ENCODE measurements around the gene EBLN1. TPM values are rescaled to one million over a fixed set of nuclear protein-coding genes. Genes with fewer than 3 reads are reported as not detected.

The EBLN1 gene
- total RNA-seq, 3 donors from 2014 or later, result not detected

DNA sequence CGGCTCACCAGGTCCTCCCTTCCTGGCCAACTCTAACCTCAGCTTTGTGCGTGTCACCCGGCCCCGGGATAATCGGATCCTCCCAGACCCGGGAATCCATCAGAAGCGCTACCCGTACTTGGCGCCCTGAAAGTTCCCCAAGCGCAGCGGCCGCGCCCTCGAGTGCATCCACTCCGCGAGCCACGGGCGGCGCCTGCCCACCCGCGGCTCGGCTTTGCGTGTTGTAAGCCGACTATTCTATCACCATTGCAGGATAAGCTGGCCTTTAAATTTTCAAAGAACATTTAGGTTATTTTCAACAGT is 35.7 kb upstream of the EBLN1 start:
- no peaks in the 10 kb centered on the region for H3K9me3 ChIP-seq
- peak overlapping the region; percentile 72 to 93 (median 86) for H3K4me3 ChIP-seq
- H3K27ac ChIP-seq, result peak overlapping the region; percentile 94 to 97
- no peaks in the 10 kb centered on the region for H3K4me1 ChIP-seq
- TF ChIP-seq POLR2A (IDR thresholded peaks at IDR 0.05) (no peak), POLR2AphosphoS5 (IDR thresholded peaks at IDR 0.05) (no peak)
- TF ChIP-seq, protein P1, sequence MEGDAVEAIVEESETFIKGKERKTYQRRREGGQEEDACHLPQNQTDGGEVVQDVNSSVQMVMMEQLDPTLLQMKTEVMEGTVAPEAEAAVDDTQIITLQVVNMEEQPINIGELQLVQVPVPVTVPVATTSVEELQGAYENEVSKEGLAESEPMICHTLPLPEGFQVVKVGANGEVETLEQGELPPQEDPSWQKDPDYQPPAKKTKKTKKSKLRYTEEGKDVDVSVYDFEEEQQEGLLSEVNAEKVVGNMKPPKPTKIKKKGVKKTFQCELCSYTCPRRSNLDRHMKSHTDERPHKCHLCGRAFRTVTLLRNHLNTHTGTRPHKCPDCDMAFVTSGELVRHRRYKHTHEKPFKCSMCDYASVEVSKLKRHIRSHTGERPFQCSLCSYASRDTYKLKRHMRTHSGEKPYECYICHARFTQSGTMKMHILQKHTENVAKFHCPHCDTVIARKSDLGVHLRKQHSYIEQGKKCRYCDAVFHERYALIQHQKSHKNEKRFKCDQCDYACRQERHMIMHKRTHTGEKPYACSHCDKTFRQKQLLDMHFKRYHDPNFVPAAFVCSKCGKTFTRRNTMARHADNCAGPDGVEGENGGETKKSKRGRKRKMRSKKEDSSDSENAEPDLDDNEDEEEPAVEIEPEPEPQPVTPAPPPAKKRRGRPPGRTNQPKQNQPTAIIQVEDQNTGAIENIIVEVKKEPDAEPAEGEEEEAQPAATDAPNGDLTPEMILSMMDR (IDR thresholded peaks at IDR 0.05), result no peak
- H3K27me3 ChIP-seq, result no peaks in the 10 kb centered on the region
- peak in 1 of 2 donors; percentile 24 for DNase-seq (ENCODE audit: low spot score in 2 of 2)
- intact Hi-C loops (cut with DNase I; ENCODE audit: low total_unique reads), result no loop called here
- H3K36me3 ChIP-seq, result no peaks in the 10 kb centered on the region

DNA sequence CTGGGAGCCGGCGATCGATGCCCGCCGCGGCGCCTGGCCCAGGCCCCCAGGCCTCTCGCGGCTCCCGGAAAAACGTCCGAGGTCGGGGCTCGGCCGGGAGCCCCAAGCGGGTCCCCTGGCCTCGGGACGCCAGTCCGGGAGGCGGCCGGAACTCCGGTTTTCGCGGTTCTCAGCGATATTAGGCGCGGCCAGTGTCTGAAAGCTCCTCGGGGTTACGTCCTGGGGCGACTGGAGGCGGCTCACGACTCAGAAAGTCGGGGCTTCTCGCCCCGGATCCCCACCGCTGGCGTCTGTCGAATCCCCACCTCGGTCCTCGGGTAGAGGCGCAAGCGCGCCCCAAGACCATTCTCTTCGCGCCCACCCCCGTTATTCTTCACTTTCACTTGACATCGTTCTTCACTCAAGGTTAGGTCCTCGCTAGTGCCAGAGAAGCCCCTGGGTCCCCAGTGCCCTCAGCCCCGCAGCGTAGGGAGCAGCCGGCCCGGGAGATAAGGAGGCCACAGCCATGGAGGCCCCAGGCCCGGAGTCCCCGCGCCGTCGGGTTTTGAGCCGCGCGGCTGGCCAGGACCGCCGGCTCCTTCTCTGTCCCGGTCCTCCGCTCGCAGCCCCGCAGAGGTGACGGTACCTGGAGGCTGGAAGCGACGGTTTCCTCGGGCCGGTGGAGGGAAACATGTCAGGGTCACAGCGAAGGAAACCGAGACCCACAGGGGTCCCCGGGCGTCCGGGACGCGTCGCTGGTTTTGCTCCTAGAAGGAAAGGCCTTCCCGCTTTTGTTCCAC is 35.2 kb upstream of the EBLN1 start:
- no peaks in the 10 kb centered on the region for H3K9me3 ChIP-seq
- DNase-seq (ENCODE audit: low spot score in 2 of 2), result no peak
- H3K4me1 ChIP-seq, result no peaks in the 10 kb centered on the region
- H3K27ac ChIP-seq, result peak overlapping the region; percentile 94 to 97
- TF ChIP-seq, protein P1 (IDR thresholded peaks at IDR 0.05), result no peak
- TF ChIP-seq POLR2AphosphoS5 (IDR thresholded peaks at IDR 0.05) (no peak), POLR2A (IDR thresholded peaks at IDR 0.05) (no peak)
- peak overlapping the region; percentile 72 to 93 (median 86) for H3K4me3 ChIP-seq
- intact Hi-C loops (cut with DNase I; ENCODE audit: low total_unique reads), result no loop called here
- H3K27me3 ChIP-seq, result no peaks in the 10 kb centered on the region
- no peaks in the 10 kb centered on the region for H3K36me3 ChIP-seq

DNA sequence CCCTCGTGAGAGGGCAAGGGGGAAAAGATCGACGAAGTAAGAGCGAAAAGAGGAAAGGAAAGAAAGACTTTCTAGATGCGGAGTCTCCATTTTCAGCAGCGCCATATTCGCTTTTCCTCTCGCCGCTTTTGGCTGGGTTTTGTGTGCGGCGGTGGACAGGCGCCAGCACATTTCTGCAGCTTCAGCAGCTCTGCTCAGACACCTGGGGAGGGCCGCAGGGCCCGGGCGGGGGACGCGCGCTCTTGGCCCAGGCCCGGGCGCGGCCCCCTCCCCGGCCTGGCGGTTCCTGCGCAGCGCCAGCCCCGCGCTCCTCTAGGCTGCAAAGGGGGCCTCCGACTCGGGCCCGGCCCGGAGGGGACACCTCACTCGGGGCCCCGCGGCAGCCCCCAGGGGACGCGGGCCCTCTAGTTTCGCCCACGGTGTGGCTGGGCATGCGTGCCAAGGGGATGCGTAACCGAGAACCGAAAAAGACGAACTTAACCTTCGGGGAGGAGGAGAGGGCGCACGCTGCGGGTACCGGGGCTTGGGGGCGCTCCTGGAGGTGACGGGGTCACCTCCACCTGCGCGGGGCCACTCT is 34.5 kb upstream of the EBLN1 start:
- Histone ChIP-seq H3K9me3 (no peaks in the 10 kb centered on the region), H3K4me1 (no peaks in the 10 kb centered on the region), H3K36me3 (no peaks in the 10 kb centered on the region), H3K27ac (peak overlapping the region; percentile 94 to 97), H3K27me3 (no peaks in the 10 kb centered on the region), H3K4me3 (peak overlapping the region; percentile 72 to 93 (median 86))
- intact Hi-C loops (cut with DNase I; ENCODE audit: low total_unique reads), result no loop called here
- TF ChIP-seq POLR2AphosphoS5 (IDR thresholded peaks at IDR 0.05) (peak in 2 of 3 donors; percentile 3 to 6), POLR2A (IDR thresholded peaks at IDR 0.05) (no peak)
- TF ChIP-seq, protein P1 (IDR thresholded peaks at IDR 0.05), result no peak
- DNase-seq (ENCODE audit: low spot score in 2 of 2), result peak; percentile 32 to 60

DNA sequence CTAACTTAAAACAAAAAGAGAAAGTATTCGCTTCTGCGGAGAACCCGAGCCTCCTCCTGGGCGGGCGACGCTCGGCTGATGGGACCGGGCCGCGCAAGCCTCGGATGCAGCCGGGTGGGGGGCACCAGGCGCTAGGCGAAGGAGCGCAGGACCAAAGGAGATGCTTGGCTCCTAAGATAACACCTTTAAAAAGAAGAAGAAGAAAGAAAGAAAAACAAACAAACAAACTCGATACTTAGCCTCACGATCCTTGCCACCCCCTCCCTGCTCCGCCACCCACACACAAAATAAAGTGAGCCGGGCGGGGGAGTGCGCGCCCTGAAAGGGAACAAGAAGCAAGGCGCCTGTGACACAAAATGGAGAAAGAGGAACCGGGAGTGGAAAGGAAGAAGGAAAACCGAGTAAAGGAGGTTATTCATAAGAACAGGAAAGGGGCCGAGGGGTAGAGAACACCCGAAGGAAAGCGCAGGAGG is 34.0 kb upstream of the EBLN1 start:
- H3K27ac ChIP-seq, result peak overlapping the region; percentile 94 to 97
- no peaks in the 10 kb centered on the region for H3K27me3 ChIP-seq
- no peaks in the 10 kb centered on the region for H3K36me3 ChIP-seq
- no peaks in the 10 kb centered on the region for H3K9me3 ChIP-seq
- H3K4me1 ChIP-seq, result no peaks in the 10 kb centered on the region
- H3K4me3 ChIP-seq, result peak overlapping the region; percentile 72 to 93 (median 86)
- TF ChIP-seq POLR2AphosphoS5 (IDR thresholded peaks at IDR 0.05) (peak in 2 of 3 donors; percentile 62 to 67), POLR2A (IDR thresholded peaks at IDR 0.05) (no peak)
- TF ChIP-seq, protein P1 (IDR thresholded peaks at IDR 0.05), result no peak
- DNase-seq (ENCODE audit: low spot score in 2 of 2), result peak; percentile 31 to 56
- intact Hi-C loops (cut with DNase I; ENCODE audit: low total_unique reads), result no loop called here

Data from breast epithelium (tissue), 4 donors.